Measurements from ENCODE around the gene MINDY1.

MINDY1 gene

GRCh38 chr1:150965605-150966004 lies 41.1 kb downstream of the MINDY1 start:
- DNase-seq (ENCODE audit: low read depth, low spot score): no peak

GRCh38 chr1:150964164-150964489 lies 42.6 kb downstream of the MINDY1 start:
- no peak for DNase-seq (ENCODE audit: low read depth, low spot score)

GRCh38 chr1:150963321-150964163 lies 43.2 kb downstream of the MINDY1 start:
- no peak for DNase-seq (ENCODE audit: low read depth, low spot score)

- DNase-seq (ENCODE audit: low read depth, low spot score): no peak
These were observed 44.9 kb downstream of the MINDY1 start for GRCh38 chr1:150961756-150962155.

GRCh38 chr1:150960646-150961045 lies 46.1 kb downstream of the MINDY1 start:
- DNase-seq (ENCODE audit: low read depth, low spot score): no peak

GRCh38 chr1:150957666-150958065 lies 49.0 kb downstream of the MINDY1 start:
- no peak for DNase-seq (ENCODE audit: low read depth, low spot score)

GRCh38 chr1:150955280-150955679 lies 51.4 kb downstream of the MINDY1 start:
- no peak for DNase-seq (ENCODE audit: low read depth, low spot score)

GRCh38 chr1:150954708-150955107 lies 52.0 kb downstream of the MINDY1 start:
- no peak for DNase-seq (ENCODE audit: low read depth, low spot score)

All from activated naive CD8-positive, alpha-beta T cell treated with anti-CD3 and anti-CD28 coated beads, Interleukin-2, amount 50 U/mL, for 16 hours (primary cell).